ENCODE data around the gene NMUR1. TPM values are rescaled to one million over a fixed set of nuclear protein-coding genes. Genes with fewer than 3 reads are reported as not detected.

NMUR1 gene
- total RNA-seq, 1 experiment from 2014 or later = 0.10 TPM

DNA sequence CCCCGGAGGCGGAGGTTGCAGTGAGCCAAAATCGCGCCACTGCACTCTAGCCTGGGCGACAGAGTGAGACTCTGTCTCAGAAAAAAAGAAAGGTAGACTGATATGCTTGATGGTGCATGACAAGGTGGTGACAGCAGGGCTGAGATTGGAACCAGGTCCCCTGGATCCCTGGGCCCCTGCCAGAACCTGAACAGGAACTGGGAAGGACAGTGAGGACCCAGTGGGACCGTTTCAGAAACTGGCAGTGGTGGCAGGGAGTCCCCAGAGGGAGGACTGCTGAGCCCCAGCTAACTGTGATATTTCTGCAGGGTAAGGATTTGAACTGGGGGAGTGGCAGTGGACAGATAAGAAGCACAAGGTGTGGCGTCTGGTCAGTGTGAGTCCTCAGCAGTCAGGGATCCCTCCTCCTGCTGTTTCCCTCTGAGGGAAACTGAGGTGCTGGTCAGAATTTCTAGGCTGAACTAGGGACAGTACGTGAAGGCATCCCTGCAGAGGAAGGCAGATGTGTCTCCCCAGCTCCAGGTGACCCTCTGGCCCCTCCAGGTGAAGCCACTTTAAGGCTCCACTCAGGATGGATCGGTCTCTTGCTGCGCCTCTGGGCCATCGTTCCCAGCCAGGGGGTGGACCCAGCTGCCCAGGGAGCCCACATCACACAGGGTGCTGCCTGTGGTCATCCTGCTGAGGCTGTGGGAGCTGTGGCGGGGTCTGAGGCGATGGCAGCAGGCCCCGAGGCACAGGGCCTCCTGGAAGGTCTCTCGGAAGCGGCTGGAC is 5.6 kb downstream of the NMUR1 start:
- DNase-seq = no peak
- Histone ChIP-seq H3K4me3 (ENCODE audit: insufficient read depth, low read depth, low read length) (no peak overlapping the region), H3K36me3 (replicated peaks; ENCODE audit: control insufficient read depth, insufficient read depth, low read length) (no peaks in the 10 kb centered on the region), H3K27me3 (ENCODE audit: control insufficient read depth, insufficient read depth, low read length) (peaks cover 2% of the 10 kb centered on the region)

- Histone ChIP-seq H3K27me3 (ENCODE audit: control insufficient read depth, insufficient read depth, low read length) (no peaks in the 10 kb centered on the region; the same call in 1 of the 2 replicates), H3K36me3 (replicated peaks; ENCODE audit: control insufficient read depth, insufficient read depth, low read length) (no peaks in the 10 kb centered on the region), H3K4me3 (ENCODE audit: insufficient read depth, low read depth, low read length) (no peak overlapping the region)
- no peak for DNase-seq
These were observed 6.6 kb downstream of the NMUR1 start for GRCh38 chr2:231523451-231524285.

DNA sequence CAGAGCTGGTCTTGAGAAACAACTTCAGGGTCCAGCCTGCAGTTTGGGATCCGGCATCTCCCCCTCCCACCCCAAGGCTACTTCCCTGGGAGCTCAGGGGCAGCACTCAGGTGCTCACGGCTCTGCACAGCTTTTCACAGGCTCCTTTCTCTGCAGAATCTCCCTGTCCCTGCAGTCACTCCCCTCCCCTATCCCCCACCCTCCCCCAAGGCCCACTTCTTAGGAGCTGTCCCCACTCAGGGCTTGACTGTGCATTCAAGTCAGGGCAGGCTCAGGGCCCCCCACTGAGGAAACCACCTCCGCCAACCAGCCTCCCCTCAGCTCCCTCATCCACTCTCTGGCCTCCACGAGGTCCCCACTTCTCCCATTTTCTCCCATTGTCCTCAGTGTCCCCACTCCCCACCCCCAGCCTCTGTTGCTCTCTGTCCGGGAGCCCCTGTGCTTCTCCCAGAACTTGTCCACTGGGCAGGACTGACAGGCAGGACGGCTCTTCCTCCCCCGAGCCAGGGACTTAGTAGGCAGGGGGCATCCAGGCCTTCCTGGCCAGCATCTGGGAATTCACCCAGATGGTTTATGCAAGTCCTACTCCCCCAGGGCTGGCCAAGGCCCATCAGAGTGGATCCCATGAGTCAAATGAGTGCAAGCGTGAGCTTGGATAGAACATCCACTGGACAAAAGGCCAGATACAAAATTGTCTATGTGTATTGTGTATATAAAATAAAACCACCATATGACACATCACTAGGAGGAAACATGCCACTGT is 7.6 kb downstream of the NMUR1 start:
- H3K36me3 ChIP-seq (replicated peaks; ENCODE audit: control insufficient read depth, insufficient read depth, low read length) = no peaks in the 10 kb centered on the region
- H3K4me3 ChIP-seq (ENCODE audit: insufficient read depth, low read depth, low read length) = no peak overlapping the region
- H3K27me3 ChIP-seq (ENCODE audit: control insufficient read depth, insufficient read depth, low read length) = no peaks in the 10 kb centered on the region
- DNase-seq = no peak

GRCh38 chr2:231521443-231521842 is 8.8 kb downstream of the NMUR1 start:
- H3K4me3 ChIP-seq (ENCODE audit: insufficient read depth, low read depth, low read length) = no peak overlapping the region
- DNase-seq = no peak

GRCh38 chr2:231519975-231520555 is 10.2 kb downstream of the NMUR1 start:
- no peak for DNase-seq
- no peaks in the 10 kb centered on the region for H3K27me3 ChIP-seq (ENCODE audit: control insufficient read depth, insufficient read depth, low read length)
- no peaks in the 10 kb centered on the region for H3K36me3 ChIP-seq (replicated peaks; ENCODE audit: control insufficient read depth, insufficient read depth, low read length)
- H3K4me3 ChIP-seq (ENCODE audit: insufficient read depth, low read depth, low read length) = no peak overlapping the region

More at GRCh38 chr2:231521443-231521842, 8.8 kb downstream of the NMUR1 start:
- Histone ChIP-seq H3K27me3 (ENCODE audit: control insufficient read depth, insufficient read depth, low read length) (no peaks in the 10 kb centered on the region), H3K36me3 (replicated peaks; ENCODE audit: control insufficient read depth, insufficient read depth, low read length) (no peaks in the 10 kb centered on the region)

DNA sequence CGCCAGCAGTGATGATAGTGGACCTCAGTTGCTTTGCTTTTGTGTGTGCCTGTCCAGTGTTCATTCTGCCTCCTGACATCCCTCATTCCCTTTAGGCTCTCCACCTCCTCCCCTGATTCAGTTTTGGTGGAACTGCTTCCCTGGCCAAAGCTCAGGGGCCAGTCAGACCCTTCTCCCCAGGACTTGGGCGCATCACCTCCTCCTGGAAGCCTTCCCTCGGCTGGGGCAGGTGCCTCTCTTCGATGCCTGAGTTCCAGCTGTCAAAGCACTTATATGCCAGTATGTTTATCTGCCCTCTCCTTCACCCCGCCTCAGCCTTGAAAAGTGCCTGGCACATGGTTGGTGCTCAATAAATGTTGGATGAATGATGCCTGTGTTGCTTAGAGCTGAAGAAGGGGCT is 11.5 kb downstream of the NMUR1 start:
- Histone ChIP-seq H3K36me3 (replicated peaks; ENCODE audit: control insufficient read depth, insufficient read depth, low read length) (no peaks in the 10 kb centered on the region), H3K27me3 (ENCODE audit: control insufficient read depth, insufficient read depth, low read length) (no peaks in the 10 kb centered on the region), H3K4me3 (ENCODE audit: insufficient read depth, low read depth, low read length) (no peak overlapping the region)
- DNase-seq = no peak

DNA sequence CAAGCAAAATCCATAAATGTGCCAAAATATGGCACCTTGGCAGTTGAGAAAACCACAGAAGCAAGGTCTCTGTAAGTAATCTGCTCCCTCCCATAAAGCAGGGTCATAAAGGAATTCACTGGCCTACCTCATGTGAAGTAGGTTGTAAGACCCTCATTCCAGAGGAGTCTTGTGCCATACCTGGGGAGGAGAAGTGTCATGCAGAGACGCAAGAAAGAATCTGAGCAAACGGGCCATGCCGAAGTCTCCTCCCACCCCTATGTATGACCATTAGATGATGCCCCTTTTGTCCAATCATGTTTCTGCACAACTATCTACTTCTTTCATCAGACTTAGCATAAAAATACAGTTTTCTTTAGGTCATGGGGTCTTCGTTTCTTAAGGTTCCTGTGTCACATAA is 14.6 kb downstream of the NMUR1 start:
- H3K4me3 ChIP-seq (ENCODE audit: insufficient read depth, low read depth, low read length) = no peak overlapping the region
- no peaks in the 10 kb centered on the region for H3K27me3 ChIP-seq (ENCODE audit: control insufficient read depth, insufficient read depth, low read length)
- peak; percentile 41 for DNase-seq

DNA sequence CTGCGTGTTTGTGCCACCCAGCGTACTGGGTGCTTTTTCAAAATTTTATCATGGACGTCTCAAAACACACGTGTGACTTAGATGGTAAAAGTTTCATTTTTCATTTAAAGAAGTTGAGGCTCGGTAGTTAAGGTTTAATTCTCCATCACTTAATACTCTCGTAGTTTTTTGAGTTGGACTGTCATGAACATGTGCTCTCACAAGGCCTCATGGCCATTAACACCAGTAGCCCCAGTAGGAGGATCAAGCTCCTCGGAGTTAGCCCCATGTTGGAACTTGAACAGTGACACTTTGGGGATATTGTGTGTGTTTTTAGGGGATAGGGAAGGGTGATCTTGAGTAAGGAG is 15.3 kb downstream of the NMUR1 start:
- Histone ChIP-seq H3K27me3 (ENCODE audit: control insufficient read depth, insufficient read depth, low read length) (no peaks in the 10 kb centered on the region), H3K4me3 (ENCODE audit: insufficient read depth, low read depth, low read length) (peak overlapping the region; percentile 50), H3K36me3 (replicated peaks; ENCODE audit: control insufficient read depth, insufficient read depth, low read length) (no peaks in the 10 kb centered on the region)
- no peak for DNase-seq

More for the DNA sequence above, 14.6 kb downstream of the NMUR1 start:
- no peaks in the 10 kb centered on the region for H3K36me3 ChIP-seq (replicated peaks; ENCODE audit: control insufficient read depth, insufficient read depth, low read length)

DNA sequence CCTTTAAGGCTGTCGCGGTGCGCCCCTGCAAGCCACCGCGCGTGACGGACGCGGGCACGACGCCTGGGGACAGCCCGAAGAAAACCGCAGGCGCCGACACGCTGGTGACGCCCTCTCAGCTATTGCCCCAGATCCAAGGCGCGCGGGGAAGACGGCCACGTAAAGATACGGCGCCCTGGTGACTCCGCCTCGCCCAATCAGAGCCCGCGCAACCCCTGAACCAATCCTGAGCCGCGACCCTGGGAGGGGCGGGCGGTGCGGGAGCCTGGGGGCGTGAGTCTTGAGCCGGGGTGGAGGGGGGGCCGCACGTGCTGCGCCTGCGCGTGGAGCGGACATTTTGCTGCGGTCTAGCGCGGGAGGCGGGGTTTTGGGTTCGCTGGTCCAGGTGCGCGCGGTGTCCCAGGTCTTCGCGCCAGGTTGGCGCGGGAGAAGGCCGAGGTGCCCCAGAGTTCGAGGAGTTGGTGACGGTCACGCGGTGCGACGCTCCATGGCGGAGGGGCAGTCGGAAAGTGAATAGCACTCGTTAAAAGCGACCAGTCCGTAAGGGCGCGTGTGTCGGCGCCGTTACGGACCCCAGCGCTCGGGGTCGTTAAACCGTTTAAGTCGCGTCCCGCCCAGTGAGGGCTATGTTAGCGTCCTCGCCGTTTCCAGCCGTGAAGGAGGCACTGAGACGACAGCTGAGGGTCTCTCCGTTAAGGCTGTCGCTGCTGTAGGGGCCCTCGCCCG is 15.9 kb downstream of the NMUR1 start:
- Histone ChIP-seq H3K27me3 (ENCODE audit: control insufficient read depth, insufficient read depth, low read length) (no peaks in the 10 kb centered on the region), H3K4me3 (ENCODE audit: insufficient read depth, low read depth, low read length) (peak overlapping the region; percentile 78), H3K36me3 (replicated peaks; ENCODE audit: control insufficient read depth, insufficient read depth, low read length) (no peaks in the 10 kb centered on the region)
- peak; percentile 100 for DNase-seq

DNA sequence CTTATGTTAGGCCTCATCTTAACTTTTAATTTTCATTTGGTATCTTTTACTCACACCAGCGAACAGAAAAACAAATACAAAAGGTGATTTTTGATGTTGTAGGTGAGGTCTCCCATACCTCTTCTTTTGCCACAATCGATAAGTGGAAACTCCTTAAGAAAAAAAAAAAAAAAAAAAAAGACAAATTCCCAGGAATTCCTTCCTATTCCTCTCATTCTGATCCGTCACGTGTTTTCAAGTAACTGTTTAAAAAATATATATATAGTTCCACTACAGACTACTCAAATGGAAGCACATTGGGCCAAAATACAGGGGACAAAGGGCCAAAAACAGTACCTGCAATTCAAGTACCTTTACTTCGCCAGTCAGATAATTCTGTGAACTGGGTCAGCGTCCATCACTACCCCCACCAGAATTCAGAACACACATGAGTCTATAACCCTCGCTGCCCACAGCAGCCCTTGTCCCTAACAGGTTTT is 16.5 kb downstream of the NMUR1 start:
- DNase-seq = no peak
- Histone ChIP-seq H3K36me3 (replicated peaks; ENCODE audit: control insufficient read depth, insufficient read depth, low read length) (no peaks in the 10 kb centered on the region), H3K4me3 (ENCODE audit: insufficient read depth, low read depth, low read length) (peak overlapping the region; percentile 78), H3K27me3 (ENCODE audit: control insufficient read depth, insufficient read depth, low read length) (no peaks in the 10 kb centered on the region)

- no peaks in the 10 kb centered on the region for H3K27me3 ChIP-seq (ENCODE audit: control insufficient read depth, insufficient read depth, low read length)
- H3K36me3 ChIP-seq (replicated peaks; ENCODE audit: control insufficient read depth, insufficient read depth, low read length) = no peaks in the 10 kb centered on the region
- DNase-seq = no peak
- no peak overlapping the region for H3K4me3 ChIP-seq (ENCODE audit: insufficient read depth, low read depth, low read length)
These were observed 18.0 kb downstream of the NMUR1 start for GRCh38 chr2:231512222-231512621.

DNA sequence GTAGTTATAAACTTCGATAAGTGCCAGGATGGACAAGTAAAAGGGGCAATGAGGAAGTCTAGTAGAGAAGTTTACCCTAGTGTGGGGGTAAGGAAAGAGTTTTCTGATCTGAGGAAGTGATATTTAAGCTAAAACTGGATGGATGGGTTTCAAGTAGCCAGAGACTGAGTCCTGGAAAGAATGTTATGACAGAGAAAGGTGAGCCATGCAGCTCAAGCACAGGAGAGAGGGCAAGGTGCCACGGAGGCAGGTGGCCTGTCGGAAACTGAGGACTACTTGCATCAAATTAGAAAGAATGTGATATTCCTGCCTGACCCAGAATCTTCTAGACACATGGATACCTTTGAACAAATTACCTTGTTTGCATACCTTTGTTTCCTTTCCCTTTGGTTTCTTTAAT is 26.5 kb downstream of the NMUR1 start:
- DNase-seq = no peak

DNA sequence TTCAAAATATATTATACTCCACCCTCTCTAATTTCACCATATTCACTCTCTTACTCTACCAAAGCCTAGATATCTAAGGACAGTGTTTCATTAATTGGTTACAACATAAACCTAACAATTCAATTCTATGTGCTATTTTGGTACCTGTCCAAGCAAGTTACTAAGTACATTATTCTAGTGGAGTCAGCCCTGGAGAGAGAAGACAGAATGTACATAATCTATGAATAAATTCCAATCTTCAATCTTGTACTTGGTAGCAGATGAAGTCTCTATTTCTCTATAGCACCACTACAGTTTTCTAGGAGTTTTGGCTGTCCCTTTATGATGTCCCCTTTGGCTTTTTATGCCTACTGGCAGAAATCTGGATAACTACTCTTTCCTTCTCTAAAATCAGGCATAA is 27.6 kb downstream of the NMUR1 start:
- no peak overlapping the region for H3K4me3 ChIP-seq (ENCODE audit: insufficient read depth, low read depth, low read length)
- no peaks in the 10 kb centered on the region for H3K27me3 ChIP-seq (ENCODE audit: control insufficient read depth, insufficient read depth, low read length)
- no peaks in the 10 kb centered on the region; the same call in none of the 2 replicates for H3K36me3 ChIP-seq (replicated peaks; ENCODE audit: control insufficient read depth, insufficient read depth, low read length)
- no peak for DNase-seq

More for the DNA sequence above, 26.5 kb downstream of the NMUR1 start:
- H3K27me3 ChIP-seq (ENCODE audit: control insufficient read depth, insufficient read depth, low read length) = no peaks in the 10 kb centered on the region
- no peak overlapping the region for H3K4me3 ChIP-seq (ENCODE audit: insufficient read depth, low read depth, low read length)
- no peaks in the 10 kb centered on the region; the same call in none of the 2 replicates for H3K36me3 ChIP-seq (replicated peaks; ENCODE audit: control insufficient read depth, insufficient read depth, low read length)

Data from H7 (cell line).